DMS114 treated with DMSO at 0.1 percent for 48 hours (cell line): ENCODE data around the gene VTN.

ENCODE experiments used
- DNase-seq: peaks from one replicate; lab custom pipeline; 2025; ENCODE audit not compliant: unreplicated experiment; lab: John Stamatoyannopoulos, UW

VTN gene, protein sequence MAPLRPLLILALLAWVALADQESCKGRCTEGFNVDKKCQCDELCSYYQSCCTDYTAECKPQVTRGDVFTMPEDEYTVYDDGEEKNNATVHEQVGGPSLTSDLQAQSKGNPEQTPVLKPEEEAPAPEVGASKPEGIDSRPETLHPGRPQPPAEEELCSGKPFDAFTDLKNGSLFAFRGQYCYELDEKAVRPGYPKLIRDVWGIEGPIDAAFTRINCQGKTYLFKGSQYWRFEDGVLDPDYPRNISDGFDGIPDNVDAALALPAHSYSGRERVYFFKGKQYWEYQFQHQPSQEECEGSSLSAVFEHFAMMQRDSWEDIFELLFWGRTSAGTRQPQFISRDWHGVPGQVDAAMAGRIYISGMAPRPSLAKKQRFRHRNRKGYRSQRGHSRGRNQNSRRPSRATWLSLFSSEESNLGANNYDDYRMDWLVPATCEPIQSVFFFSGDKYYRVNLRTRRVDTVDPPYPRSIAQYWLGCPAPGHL

DNA sequence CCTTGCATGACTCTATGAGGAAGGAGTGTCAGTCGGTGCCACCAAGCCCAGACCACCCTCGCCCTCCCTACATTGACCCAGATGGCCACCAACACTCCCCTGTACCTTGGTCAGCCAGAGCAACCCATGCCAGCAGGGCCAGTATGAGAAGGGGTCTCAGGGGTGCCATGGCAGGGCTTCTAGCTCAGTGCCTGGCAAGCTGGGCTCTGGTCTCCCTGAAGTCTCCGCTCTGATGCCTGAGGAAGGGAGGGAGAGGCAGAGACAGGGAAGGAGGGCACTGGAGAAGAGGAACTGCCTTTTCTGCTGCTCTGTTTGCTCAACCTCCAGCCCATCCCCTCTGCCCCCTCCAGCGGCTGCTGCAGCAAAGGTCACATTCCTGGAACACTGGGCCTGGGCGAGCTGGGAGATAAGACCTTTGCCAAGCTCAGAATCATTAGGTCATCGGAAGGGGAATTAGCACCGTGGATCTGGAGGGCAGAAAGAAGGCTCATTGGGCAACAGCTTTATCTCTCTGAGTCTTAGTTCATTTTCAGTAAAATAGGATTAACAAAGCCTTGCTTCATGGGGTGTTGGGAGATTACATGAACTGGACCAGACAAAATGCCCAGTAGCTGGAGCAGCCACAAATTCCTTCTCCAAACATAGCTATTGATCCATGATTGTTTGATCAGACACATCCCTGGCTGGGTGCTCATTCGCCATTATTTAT is at the start of gene VTN:
TSS of gene VTN (minus strand) at position 273 of the 709 bp plus-strand sequence. CDS start at position 169, 104 bp downstream.
- no peak for DNase-seq

DNA sequence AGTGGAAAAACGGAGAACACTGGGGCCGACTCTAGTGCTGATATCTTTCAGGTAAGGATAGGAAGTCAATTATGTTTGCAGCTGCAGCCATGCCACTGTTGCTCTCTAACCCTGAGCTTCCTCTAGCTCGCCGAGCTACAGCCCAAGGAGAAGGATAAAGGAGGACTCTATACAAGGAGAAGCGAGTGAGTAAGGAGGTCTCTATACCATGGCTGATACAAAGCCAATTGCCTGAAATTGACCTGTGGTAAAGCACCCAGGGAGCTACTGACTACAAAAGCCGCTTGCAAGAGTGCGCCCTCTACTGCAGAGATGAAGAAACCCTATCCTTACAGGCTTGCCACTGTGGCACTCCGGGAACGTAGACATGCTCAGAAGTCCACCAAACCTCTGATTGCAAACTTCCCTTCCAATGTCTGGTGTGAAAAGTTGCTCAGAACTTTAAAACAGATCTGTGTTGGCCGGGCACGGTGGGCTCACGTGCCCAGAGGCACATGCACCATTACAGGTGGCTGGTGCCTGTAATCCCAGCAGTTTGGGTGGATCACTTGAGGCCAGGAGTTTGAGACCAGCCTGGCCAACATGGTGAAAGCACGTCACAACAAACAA is 46.7 kb upstream of the VTN start:
- peak; percentile 36 for DNase-seq

DNA sequence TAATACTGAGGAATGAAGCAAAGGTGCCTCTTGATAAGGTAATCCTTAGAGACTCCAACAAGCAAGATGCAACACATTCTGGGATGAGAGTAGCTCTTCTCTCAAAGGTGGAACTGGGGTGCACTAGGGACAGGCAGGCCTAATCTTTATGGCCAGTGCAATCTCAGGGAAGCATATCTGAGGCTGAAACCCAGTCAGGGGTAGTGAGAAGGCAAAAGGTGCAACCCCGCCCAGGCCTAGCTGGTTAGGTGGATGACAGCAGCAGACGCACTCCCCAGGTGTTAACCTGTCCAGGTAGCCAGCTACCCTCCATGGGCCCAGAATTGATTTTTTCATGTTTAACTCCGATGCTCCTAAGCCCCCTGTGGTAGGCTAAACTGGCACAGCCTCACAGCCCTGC is 45.8 kb upstream of the VTN start:
- DNase-seq = no peak

DNA sequence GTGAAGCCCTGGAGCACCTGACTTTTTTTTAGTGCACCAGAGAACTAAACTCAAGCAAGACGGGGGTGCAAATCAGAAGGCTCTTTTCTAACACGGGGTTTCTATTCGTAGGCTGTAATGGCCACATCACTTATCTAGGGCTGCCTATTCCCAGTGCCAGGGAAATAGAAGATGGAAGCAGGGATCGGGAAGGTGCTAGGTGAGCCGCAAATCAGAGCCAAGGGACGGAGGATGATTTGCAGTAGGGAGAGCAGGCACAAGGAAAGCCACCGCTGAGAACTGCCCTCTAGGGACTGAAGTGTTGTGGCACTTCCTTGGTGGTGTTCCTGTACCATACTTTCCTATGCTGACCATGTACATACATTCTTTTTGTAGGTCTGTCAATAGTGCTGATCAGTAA is 43.7 kb upstream of the VTN start:
- no peak for DNase-seq

DNA sequence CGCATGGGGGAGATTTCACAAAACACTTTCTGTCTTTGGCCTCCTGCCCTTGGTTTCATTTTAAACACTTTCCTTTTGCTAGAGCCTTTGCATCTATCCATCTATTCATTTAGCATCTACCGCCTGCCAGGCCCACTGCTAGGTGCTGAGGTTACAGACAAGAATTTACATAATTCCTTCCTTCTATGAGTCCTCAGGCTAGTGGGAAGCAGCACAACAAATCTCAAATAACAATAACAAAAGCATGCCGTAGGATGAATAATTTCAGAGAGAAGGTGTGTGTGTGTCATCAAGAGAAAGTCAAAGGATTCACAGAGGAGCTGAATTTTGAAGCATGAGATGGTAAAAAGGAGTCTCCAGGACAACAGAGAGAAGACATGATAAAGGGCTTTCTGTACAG is 42.0 kb upstream of the VTN start:
- DNase-seq = no peak

DNA sequence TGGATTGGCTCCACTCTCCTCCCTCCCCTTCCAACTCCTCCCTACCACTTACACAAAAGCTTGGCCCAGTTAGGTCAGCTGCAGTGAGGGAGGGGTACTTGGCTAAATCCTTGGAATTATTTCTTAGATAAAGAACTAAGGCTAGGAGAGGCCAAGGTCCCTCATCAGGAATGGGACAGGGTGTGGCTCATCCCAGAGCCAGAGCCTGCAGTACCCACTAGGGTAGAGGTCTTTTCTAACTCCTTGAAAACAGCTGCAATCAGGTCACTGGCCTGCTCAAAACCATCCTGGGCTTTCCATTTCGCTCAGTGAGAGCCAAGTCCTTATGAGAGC is 37.8 kb upstream of the VTN start:
- DNase-seq = no peak

DNA sequence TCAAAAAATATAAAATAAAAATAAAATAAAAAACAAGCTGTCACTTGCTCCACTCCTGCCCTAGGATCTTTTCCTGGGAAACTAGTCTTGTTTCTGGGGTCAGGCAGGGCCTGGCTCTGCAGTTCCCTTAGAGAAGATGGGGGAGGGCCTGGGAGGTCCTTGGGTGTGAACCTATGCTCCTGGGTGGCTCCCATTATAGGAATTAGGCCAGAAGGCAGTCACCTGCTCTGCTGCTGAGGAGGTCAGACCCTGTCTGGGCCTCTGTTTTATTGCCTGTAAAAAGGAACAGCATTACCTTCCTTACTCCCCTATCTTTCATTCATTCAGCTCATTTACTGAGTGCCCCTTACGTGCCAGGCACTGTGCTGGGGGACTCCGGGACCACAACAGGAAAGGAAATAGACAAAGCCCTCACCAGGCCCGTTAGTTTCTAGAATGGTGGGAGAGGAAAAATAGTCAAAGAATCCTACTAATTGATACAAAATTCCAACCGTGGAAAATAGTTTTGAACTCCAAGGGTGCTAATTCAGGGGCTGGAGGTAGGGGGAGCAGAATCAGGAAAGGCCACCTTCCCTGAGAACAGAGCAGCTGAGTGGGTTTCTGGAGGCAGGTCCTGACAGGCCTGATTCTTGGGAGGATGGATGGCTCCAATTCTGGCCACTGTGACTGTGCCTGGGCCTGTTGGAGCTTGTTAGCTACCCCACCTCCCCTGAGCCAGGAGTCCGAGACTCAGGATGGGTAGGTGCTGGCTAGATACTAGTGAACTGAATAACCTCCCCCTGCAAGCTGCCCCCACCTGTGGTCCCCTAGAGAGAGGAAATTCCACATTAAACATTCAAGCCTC is 37.2 kb upstream of the VTN start:
- DNase-seq = no peak

DNA sequence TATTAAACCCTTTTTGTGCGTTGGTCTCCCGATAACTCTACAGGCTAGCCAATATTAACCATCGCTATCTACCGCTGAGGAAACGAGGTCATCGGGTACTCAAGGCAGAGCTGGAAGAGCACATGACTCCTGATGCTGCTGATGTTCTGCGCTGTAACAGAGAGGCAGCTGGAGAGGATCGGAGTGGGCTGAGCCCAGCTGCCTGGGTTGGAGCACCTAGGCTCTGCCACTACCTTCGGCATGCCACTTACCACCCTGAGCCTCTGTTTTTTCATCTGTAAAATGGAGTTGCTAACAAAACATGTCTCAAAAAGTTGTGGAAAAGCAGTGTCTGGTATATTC is 36.3 kb upstream of the VTN start:
- DNase-seq = no peak

DNA sequence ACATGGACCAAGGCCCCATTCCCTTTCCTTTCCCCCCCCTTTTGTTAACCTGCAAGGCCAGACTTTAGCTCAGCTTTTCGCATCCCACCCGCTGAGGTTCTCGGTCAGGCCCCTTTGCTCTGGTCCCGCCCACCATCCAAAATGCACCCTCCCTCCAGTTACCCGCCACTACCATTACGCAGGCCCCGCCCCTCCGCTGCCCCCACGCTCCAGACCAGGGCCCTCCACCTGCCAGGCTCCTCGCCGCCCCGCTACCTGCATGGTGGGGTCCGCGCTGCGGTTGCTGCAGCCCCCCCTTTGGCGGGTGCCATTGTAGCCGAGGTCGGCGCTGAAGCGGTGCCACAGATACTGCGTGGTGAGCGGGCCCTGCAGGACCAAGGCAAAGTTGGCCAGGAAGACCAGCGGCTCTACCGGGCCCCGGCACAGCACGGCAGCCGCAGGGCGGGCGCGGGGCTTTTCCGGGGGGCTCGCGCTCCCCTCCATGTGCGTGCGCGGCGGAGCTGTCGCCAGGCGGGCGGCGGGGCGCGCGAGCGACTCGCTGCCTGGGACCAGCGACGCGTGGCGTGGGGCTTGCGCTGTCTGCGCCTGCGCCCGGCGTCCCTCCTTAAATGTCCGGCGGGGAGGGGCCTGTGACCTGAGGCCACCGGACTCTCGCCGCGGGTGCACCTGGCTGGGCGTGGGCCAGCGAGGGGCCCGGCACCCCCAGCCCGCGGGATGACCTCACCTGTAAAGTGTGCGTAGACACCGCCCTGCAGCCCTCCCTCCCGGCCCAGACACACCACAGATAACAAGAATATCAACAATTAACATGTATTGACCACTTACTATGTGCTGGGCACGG is 35.7 kb upstream of the VTN start, which contains the start of gene SLC46A1:
TSS of gene SLC46A1 (minus strand) at position 581 of the 841 bp plus-strand sequence. CDS start at position 483, 98 bp downstream.
- DNase-seq = peak; percentile 54

DNA sequence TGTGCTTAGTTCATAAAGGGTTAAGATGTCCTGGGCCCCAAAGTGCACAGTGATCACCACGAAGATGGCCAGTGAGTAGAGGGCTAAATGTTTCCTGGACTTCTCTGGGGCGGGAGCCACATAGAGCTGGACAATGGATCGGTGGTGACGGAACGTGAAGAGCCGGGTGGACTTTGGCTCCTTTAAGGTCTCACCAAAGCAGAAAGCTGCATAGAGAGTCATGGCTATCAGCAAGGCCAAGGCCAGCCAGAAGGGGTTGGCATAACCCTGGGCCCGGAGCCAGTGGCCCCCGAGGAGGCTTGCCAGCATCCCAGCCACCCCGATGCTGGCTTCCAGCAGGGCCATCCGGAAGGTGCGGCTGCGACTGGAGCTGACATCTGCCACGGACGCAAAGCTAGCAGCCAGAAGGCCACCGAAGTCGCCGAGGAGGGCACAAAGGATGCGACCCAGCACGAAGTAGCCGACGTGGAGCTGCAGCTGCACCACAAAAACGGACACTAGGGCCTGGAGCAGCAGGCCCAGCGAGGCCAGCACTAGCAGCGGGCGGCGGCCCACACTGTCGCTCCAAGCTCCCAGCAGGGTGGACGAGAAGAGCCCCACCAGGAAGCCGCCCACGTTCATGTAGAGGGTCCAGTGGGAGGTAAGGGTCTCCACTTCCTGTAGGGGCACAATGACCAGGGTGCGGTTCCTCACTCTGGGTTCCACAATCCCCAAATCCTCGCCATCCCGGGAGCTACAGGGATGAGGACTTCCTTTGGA is 34.9 kb upstream of the VTN start:
- no peak for DNase-seq

DNA sequence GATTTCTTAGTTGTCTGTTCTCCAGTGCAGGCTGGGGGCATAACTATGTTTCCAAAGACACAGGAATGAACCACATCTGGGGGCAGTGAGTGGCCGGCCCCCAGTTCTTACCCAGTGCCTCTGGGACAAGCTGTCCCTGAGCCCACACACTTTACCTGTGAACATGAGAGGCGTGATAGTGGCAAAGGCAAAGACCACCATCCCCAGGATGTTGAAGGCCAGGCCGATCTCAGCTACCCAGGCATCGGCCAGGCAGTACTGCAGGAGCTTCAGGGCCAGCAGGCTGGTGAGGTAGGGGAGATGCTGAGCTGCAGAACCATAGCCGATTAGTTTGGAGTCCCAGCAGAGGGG is 34.3 kb upstream of the VTN start:
- DNase-seq = no peak

DNA sequence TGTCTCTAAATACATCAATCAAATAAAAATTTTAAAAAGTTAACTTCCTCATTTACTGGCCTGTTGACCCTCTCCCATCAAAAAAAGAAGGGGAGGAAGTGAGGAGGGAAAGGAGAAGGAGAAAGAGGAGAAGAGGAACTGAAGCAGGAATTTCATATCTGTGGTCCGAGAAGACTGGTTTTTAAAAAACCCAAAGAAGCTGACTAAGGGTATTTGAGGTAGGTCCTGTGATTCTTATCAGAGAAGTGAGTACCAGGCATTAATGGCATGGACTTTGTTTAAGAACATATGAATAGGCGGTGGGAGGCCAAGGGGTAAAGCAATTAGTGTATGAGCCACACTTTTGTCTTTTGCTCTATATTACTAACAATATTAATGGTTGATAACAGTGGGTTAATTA is 33.9 kb upstream of the VTN start:
- no peak for DNase-seq

DNA sequence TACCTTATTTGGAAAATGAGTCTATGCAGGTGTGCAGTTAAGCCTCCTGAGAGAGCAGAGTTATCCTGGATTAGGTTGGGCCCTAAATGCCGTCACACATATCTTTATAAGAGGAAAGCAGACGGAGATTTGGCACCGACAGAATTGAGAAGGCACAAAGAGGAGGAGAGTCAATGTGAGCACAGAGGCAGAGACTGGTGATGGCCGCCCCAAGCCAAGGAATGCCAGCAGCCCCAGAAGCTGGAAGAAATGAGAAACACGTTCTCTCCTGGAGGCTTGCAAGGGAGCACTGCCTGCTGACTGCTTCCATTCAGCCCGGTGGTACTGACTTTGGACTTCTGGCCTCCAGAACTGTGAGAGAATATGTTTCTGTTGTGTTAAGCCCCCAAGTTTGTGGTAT is 32.7 kb upstream of the VTN start:
- no peak for DNase-seq

DNA sequence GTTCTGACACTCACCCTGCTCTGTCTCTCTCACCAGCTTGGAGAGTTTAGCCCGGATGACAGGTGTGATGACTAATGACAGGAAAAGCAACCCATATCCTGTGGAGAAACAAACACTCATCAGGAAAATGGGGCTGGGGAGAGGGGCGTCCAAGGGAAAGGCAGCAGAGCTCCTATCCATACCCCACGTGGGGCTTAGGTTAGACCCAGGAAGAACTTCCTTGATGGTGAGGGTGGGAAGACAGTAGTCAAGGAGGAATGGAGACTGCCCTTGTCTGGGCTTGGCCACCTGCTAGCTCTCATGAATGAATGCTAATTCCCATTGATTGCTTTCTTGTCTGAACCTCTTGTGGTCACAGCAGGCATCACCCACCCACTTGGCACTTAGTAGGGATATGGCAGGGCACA is 32.1 kb upstream of the VTN start:
- DNase-seq = no peak

DNA sequence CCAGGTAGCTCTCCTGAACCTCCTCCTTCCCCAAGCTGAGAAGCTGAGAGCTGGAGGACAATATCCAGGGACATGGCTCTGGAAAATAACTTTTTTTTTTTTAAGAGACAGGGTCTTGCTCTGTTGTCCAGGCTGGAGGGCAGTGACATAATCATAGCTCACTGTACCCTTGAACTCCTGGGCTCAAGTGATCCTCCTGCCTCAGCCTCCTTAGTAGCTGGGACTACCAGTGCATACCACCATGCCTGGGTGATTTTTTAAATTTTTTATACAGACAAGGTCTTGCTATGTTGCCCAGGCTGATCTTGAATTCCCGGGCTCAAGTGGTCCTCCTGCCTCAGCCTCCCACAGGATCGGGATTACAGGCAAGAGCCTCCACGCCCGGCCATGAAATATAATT is 29.7 kb upstream of the VTN start:
- DNase-seq = no peak

DNA sequence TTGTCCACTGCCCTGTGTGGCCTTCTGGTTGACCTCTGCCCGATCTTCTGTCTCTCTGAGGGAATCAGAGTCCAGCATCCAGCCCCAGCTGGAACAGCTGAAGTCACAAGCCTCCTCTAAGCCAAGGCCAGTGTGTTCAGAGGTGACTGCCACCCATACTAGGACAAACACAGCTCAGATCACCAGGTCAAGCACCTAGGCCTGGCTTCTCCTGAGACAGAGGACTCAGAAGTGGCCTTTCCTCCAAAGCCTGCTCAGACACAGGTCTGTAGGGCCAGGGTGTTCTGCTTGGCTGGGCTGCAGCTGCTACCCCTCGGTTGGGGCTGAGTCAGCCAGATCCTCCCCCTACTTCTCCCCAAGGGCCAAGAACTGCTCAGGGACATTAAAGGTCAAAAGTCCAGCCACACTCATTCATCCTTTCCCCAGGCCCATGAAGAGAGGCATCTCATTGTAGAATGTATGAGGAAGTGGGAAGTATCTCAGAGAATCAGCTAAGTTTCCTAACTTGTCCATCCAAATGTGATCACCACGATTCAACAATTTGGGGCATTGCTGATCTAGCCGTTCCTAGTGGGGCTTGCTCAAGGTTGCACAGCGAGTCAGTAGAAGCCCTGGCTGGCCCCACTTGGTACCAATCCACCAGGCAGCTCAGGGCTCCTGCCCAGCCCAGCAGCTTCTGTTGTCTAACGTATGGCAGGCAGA is 28.3 kb upstream of the VTN start:
- DNase-seq = no peak

DNA sequence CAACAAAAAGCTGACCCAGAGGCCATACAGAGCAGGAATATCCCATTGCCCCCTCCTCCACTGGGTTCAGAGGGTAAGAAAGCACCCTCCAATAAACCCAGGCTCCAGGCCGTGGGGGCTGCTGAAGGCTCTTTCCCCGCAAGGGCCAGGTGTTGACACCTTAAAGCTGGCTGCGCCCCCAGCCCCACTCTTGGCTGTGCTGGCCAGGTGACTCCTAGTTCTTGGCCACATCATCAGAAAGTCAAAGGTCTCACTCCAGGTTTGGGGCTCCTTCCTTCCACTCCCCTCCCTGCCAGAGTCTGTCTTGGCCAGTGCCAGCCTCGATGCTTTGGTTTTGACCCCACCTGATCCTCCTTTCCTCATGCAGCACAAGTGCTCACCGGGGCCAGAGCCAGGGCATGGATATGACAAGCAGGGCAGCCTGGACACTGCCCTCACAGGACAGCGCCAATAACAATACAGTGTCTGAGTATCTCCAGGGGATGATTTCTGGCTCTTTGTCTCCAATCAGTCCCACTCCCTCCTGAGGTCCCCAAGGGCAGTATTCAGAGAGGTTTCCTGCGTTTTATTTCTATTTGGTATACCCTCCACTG is 27.7 kb upstream of the VTN start:
- no peak for DNase-seq

DNA sequence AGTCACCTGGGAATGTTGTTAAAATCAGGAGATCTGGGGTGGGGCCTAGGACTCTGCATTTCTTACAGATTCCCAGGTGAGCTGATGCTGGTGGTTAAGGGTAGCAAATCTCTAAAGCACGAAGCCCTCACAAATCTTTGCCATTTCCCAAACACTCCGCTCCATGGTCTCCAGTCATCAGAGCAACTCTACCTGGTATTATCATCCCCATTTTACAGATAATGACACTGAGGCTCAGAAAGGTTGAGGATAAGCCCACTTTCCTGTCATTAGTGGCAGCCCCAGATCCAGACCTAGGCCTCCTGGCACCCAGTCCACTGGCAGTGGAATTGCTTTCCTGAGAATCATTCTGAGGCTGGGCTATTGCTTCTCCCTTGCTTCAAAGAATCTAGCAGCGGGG is 27.2 kb upstream of the VTN start:
- DNase-seq = no peak
